Measurements from ENCODE around the gene OXNAD1. TPM values are rescaled to one million over a fixed set of nuclear protein-coding genes. Genes with fewer than 3 reads are reported as not detected.

The OXNAD1 gene
- total RNA-seq, 3 donors from 2014 or later, result 21.5 to 35.2 (median 28.4) TPM

GRCh38 chr3:16335772-16336645 lies 71.0 kb downstream of the OXNAD1 start:
- ATAC-seq, result no peak
- no peaks in the 10 kb centered on the region for H3K4me1 ChIP-seq (ENCODE audit: low read depth)
- DNase-seq, result no peak
- H3K4me3 ChIP-seq, result no peak overlapping the region
- intact Hi-C loops (cut with DNase I, micrococcal nuclease), result no loop called here
- TF ChIP-seq CTCF (IDR thresholded peaks at IDR 0.05), result no peak
- no peaks in the 10 kb centered on the region for H3K36me3 ChIP-seq (ENCODE audit: low read depth)
- peaks cover 6% of the 10 kb centered on the region for H3K9me3 ChIP-seq

- ATAC-seq, result no peak
- TF ChIP-seq CTCF (IDR thresholded peaks at IDR 0.05), result no peak
- Histone ChIP-seq H3K4me3 (no peak overlapping the region), H3K36me3 (ENCODE audit: low read depth) (no peaks in the 10 kb centered on the region), H3K9me3 (no peaks in the 10 kb centered on the region), H3K4me1 (ENCODE audit: low read depth) (no peaks in the 10 kb centered on the region)
- intact Hi-C loops (cut with DNase I, micrococcal nuclease), result no loop called here
- no peak for DNase-seq
Measured at GRCh38 chr3:16336825-16337224, 71.8 kb downstream of the OXNAD1 start.

GRCh38 chr3:16337856-16338540 lies 73.0 kb downstream of the OXNAD1 start:
- ATAC-seq, result peak; percentile 84
- Histone ChIP-seq H3K4me3 (no peak overlapping the region), H3K36me3 (ENCODE audit: low read depth) (no peaks in the 10 kb centered on the region), H3K9me3 (no peaks in the 10 kb centered on the region), H3K4me1 (ENCODE audit: low read depth) (no peaks in the 10 kb centered on the region)
- peak; percentile 46 to 66 (median 46) for DNase-seq
- no peak for TF ChIP-seq CTCF (IDR thresholded peaks at IDR 0.05)
- intact Hi-C loops (cut with DNase I, micrococcal nuclease), result no loop called here

- H3K4me1 ChIP-seq (ENCODE audit: low read depth), result no peaks in the 10 kb centered on the region
- H3K36me3 ChIP-seq (ENCODE audit: low read depth), result no peaks in the 10 kb centered on the region
- no peaks in the 10 kb centered on the region for H3K9me3 ChIP-seq
- ATAC-seq (peak; percentile 64), DNase-seq (no peak)
- intact Hi-C loops (cut with DNase I, micrococcal nuclease), result no loop called here
- no peak for TF ChIP-seq CTCF (IDR thresholded peaks at IDR 0.05)
- H3K4me3 ChIP-seq, result no peak overlapping the region
Measured at GRCh38 chr3:16338999-16339398, 74.0 kb downstream of the OXNAD1 start.

- intact Hi-C loops (cut with DNase I, micrococcal nuclease), result no loop called here
- Histone ChIP-seq H3K36me3 (ENCODE audit: low read depth) (no peaks in the 10 kb centered on the region), H3K4me3 (no peak overlapping the region), H3K4me1 (ENCODE audit: low read depth) (no peaks in the 10 kb centered on the region), H3K9me3 (no peaks in the 10 kb centered on the region)
- no peak for TF ChIP-seq CTCF (IDR thresholded peaks at IDR 0.05)
- no peak for DNase-seq
- ATAC-seq, result no peak
Measured at GRCh38 chr3:16343101-16343500, 78.1 kb downstream of the OXNAD1 start.

All from mucosa of descending colon (tissue), 3 donors.